Panc1 (cell line): ENCODE results near the gene GRIP1. TPM values are rescaled to one million over a fixed set of nuclear protein-coding genes. Genes with fewer than 3 reads are reported as not detected.

Experiments used
- ATAC-seq: fragments of 200-7000 bp; cut with Tn5 transposase; 2 replicates; pipeline ENCODE4 v1.9.1; 2020; ENCODE audit warnings: mild to moderate bottlenecking, moderate library complexity
- BruUV-seq: library from RNA; stranded (reverse); fragments of 400-500 nt; replicated peaks from 2 replicates; lab custom pipeline; 2021; lab: Mats Ljungman, UMichigan
- CTCF ChIA-PET: fragments of 300-600 bp; sonication (Branson Sonifier 250); formaldehyde crosslinking; loops from one replicate; lab custom pipeline; 2022; ENCODE audit warnings: antibody characterized with exemption; lab: Charles Lee
- POLR2A ChIA-PET: fragments of 300-600 bp; sonication (Branson Sonifier 250); formaldehyde crosslinking; loops from one replicate; lab custom pipeline; 2022; ENCODE audit warnings: antibody characterized with exemption; lab: Charles Lee
- DNase-seq: peaks from one replicate; pipeline ENCODE4 v3.0.0-alpha.2; 2010; ENCODE audit warnings: low read depth, low spot score
- H3K27ac ChIP-seq: 2 replicates; pipeline ENCODE4 v1.5.1; 2011; ENCODE audit warnings: mild to moderate bottlenecking, low read length, inconsistent platforms
- H3K27me3 ChIP-seq: fragments of 200-500 bp; sonication (Bioruptor generic); 2 replicates; pipeline ENCODE4 v1.6.0; 2014; ENCODE audit warnings: low read length, inconsistent platforms; ENCODE audit not compliant: control insufficient read depth, insufficient read depth
- H3K36me3 ChIP-seq: fragments of 200-500 bp; sonication (Bioruptor generic); 2 replicates; pipeline ENCODE4 v1.5.1; 2014; ENCODE audit warnings: inconsistent platforms, mild to moderate bottlenecking, low read length, moderate library complexity; ENCODE audit not compliant: control insufficient read depth, insufficient read depth
- H3K4me1 ChIP-seq: 2 replicates; pipeline ENCODE4 v1.5.1; 2011; ENCODE audit warnings: inconsistent platforms, mild to moderate bottlenecking, low read length, moderate library complexity; ENCODE audit not compliant: control insufficient read depth, insufficient read depth
- H3K4me3 ChIP-seq, 2 experiments: 2 replicates each; pipeline ENCODE4 v1.5.1; 2011 to 2012; ENCODE audit warnings: low read depth in 2 of 2, low read length in 2 of 2, mild to moderate bottlenecking in 2 of 2, inconsistent platforms in 1 of 2, moderate library complexity in 1 of 2
- H3K9me3 ChIP-seq: fragments of 200-500 bp; sonication (Bioruptor generic); 2 replicates; pipeline ENCODE4 v1.5.1; 2014; ENCODE audit warnings: low read depth, mild to moderate bottlenecking, inconsistent platforms, low read length, moderate library complexity; ENCODE audit not compliant: control insufficient read depth, insufficient read depth
- CTCF ChIP-seq: fragments of 450-650 bp; IDR thresholded peaks from 2 replicates; pipeline ENCODE4 v1.5.1; 2017; ENCODE audit warnings: mild to moderate bottlenecking
- POLR2AphosphoS5 ChIP-seq: IDR thresholded peaks from 2 replicates; pipeline ENCODE4 v1.6.1; 2012; ENCODE audit warnings: mild to moderate bottlenecking, low read depth, low read length, moderate library complexity
- REST ChIP-seq, 2 experiments: IDR thresholded peaks; 2 replicates each; pipeline ENCODE4 v1.6.1; 2011 to 2012; ENCODE audit warnings: low read depth in 2 of 2, control low read depth in 1 of 2, low read length in 1 of 2, mild to moderate bottlenecking in 1 of 2, moderate library complexity in 1 of 2; ENCODE audit not compliant: insufficient read depth in 1 of 2
- SIN3A ChIP-seq: IDR thresholded peaks from 2 replicates; pipeline ENCODE4 v1.6.1; 2012; ENCODE audit warnings: low read depth, mild to moderate bottlenecking, low read length, moderate library complexity, borderline replicate concordance; ENCODE audit not compliant: insufficient read depth
- TCF7L2 ChIP-seq: IDR thresholded peaks from 2 replicates; pipeline ENCODE4 v1.6.1; 2011; ENCODE audit warnings: mild to moderate bottlenecking, low read depth, low read length, inconsistent platforms
- in situ Hi-C: cut with HindIII; loops from 2 replicates; pipeline ENCODE4 v1.10.0; 2016; ENCODE audit warnings: low sequenced_read_pairs, low pct_unique_long_range_greater_than_20kb
- intact Hi-C: fragments of 100-400 bp; cut with micrococcal nuclease; formaldehyde crosslinking; loops from one replicate; pipeline ENCODE4 v1.10.0; 2022; ENCODE audit not compliant: unreplicated experiment
- total RNA-seq: library from RNA; stranded (reverse); gene quantifications from one replicate; pipeline ENCODE4 v1.2.1, GENCODE V29; 2021; ENCODE audit not compliant: unreplicated experiment

Gene GRIP1
- total RNA-seq, 1 experiment from 2014 or later = 9.2 TPM

GRCh38 chr12:66663611-66664010 lies 15.3 kb downstream of the GRIP1 start:
- intact Hi-C loops (no loop called here), in situ Hi-C loops (no loop called here)
- CTCF ChIA-PET = no interaction called here
- Histone ChIP-seq H3K36me3 (no peaks in the 10 kb centered on the region), H3K9me3 (no peaks in the 10 kb centered on the region), H3K4me3 (no peak overlapping the region), H3K4me1 (no peaks in the 10 kb centered on the region), H3K27me3 (no peaks in the 10 kb centered on the region; the same call in 1 of the 2 replicates), H3K27ac (no peak overlapping the region)
- ATAC-seq (no peak), DNase-seq (no peak)
- TF ChIP-seq TCF7L2 (no peak), POLR2AphosphoS5 (no peak), SIN3A (no peak), REST (IDR thresholded peaks at IDR 0.05; ENCODE audit: insufficient read depth in 1 of 2, low read depth in 2 of 2, low read length in 1 of 2) (no peak), CTCF (no peak)
- POLR2A ChIA-PET = no interaction called here
- no TSS peak for BruUV-seq

- POLR2A ChIA-PET = no interaction called here
- H3K4me1 ChIP-seq = no peaks in the 10 kb centered on the region
- H3K27ac ChIP-seq = no peak overlapping the region
- TF ChIP-seq CTCF (no peak), TCF7L2 (no peak), REST (IDR thresholded peaks at IDR 0.05; ENCODE audit: insufficient read depth in 1 of 2, low read depth in 2 of 2, low read length in 1 of 2) (no peak), POLR2AphosphoS5 (no peak), SIN3A (no peak)
- H3K36me3 ChIP-seq = no peaks in the 10 kb centered on the region
- BruUV-seq = no TSS peak
- H3K9me3 ChIP-seq = no peaks in the 10 kb centered on the region
- CTCF ChIA-PET = no interaction called here
- H3K4me3 ChIP-seq = no peak overlapping the region
- H3K27me3 ChIP-seq = no peaks in the 10 kb centered on the region; the same call in 1 of the 2 replicates
- DNase-seq (no peak), ATAC-seq (no peak)
- intact Hi-C loops = no loop called here
- in situ Hi-C loops = no loop called here
These were observed 16.1 kb downstream of the GRIP1 start for GRCh38 chr12:66662729-66663128.
